Body of pancreas (tissue), 4 donors: Measurements from ENCODE around the gene SOX9.

Experiments used
- POLR2A ChIP-seq, 3 donors: fragments of 450-650 bp; IDR thresholded peaks; one replicate each; pipeline ENCODE4 v1.6.1; 2016; ENCODE audit warnings: antibody characterized with exemption in 3 of 3, mild to moderate bottlenecking in 2 of 3
- TF ChIP-seq, protein P1 (sequence below), 7 experiments: fragments of 450-650 bp in 4 of 7; fragments of 200-600 bp in 3 of 7; sonication (generic) in 3 of 7; IDR thresholded peaks; one replicate each; pipeline ENCODE4 v1.5.1; 2016 to 2019; ENCODE audit warnings: antibody characterized with exemption in 7 of 7

DNA sequence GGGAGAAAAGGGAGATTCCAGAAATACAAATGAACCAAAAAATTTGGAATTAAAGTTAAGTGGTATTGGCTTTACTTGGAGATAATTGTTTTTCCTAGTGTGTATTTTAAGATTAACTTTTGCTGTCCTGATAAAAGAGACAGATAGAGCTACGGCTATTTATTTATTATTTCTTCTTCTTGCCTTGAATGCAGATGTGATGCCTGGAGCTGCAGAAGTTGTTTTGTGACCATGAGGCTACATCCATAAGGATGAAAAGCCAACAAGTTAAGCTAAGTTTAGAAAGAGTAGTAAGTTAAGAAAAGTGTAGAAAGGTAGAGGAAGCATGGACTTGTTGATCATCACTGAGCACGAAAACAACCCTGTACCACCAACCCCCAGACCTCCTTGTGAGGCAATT lies 41.7 kb downstream of the SOX9 start:
- TF ChIP-seq, protein P1, sequence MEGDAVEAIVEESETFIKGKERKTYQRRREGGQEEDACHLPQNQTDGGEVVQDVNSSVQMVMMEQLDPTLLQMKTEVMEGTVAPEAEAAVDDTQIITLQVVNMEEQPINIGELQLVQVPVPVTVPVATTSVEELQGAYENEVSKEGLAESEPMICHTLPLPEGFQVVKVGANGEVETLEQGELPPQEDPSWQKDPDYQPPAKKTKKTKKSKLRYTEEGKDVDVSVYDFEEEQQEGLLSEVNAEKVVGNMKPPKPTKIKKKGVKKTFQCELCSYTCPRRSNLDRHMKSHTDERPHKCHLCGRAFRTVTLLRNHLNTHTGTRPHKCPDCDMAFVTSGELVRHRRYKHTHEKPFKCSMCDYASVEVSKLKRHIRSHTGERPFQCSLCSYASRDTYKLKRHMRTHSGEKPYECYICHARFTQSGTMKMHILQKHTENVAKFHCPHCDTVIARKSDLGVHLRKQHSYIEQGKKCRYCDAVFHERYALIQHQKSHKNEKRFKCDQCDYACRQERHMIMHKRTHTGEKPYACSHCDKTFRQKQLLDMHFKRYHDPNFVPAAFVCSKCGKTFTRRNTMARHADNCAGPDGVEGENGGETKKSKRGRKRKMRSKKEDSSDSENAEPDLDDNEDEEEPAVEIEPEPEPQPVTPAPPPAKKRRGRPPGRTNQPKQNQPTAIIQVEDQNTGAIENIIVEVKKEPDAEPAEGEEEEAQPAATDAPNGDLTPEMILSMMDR (IDR thresholded peaks at IDR 0.05) = no peak
- TF ChIP-seq POLR2A (IDR thresholded peaks at IDR 0.05) = no peak
